ENCODE measurements around the gene FKBP2. TPM values are rescaled to one million over a fixed set of nuclear protein-coding genes. Genes with fewer than 3 reads are reported as not detected.

The FKBP2 gene
- total and polyA plus RNA-seq, 4 experiments from 2014 or later = 41.4 to 107 (median 76.3) TPM

GRCh38 chr11:64269540-64270220, 28.8 kb downstream of the FKBP2 start:
- POLR2A ChIA-PET (ENCODE audit: partially characterized antibody) = interaction anchor here (0.6 to 6.9 kb wide), 35 partner anchors 8 to 1679 kb away, joined by 3 to 289 read pairs (median 5); partner anchors contain the start of genes BAD, CATSPERZ, CCDC88B and COX8A
- Mint-ChIP-seq H3K27me3 (peaks cover 0 to 4% of the 10 kb centered on the region in 2 donors), H3K4me1 (peaks cover 9 to 36% (median 19%) of the 10 kb centered on the region in 4 donors), H3K4me3 (peak overlapping the region; percentile 93 to 100 (median 96)), H3K9me3 (peaks cover 0 to 13% (median 0%) of the 10 kb centered on the region in 8 donors), H3K36me3 (peaks cover 0 to 20% of the 10 kb centered on the region in 2 donors), H3K27ac (peak overlapping the region; percentile 98 to 100 (median 99))
- H3K27me3 ChIP-seq (ENCODE audit: insufficient read depth, low read length) = no peaks in the 10 kb centered on the region
- DNase-seq = peak; percentile 98
- no peaks in the 10 kb centered on the region for H3K9me3 ChIP-seq (ENCODE audit: control insufficient read depth in 1 of 2, low read length in 2 of 2)
- peak overlapping the region; percentile 93 to 98 for H3K4me3 ChIP-seq (ENCODE audit: low read length in 2 of 2)
- no peaks in the 10 kb centered on the region for H3K36me3 ChIP-seq (ENCODE audit: insufficient read depth, low read length)
- intact Hi-C loops (cut with micrococcal nuclease) = loop anchor here (1.0 kb wide), 9 partner anchors 16 to 84 kb away; partner anchors contain the start of genes DNAJC4, ESRRA, FKBP2 and GPR137
- H3K27ac ChIP-seq (ENCODE audit: low read depth, low read length) = peak overlapping the region; percentile 93
- CTCF ChIA-PET (ENCODE audit: partially characterized antibody) = interaction anchor here (0.7 to 6.5 kb wide), 8 partner anchors 12 to 64 kb away, joined by 3 to 92 read pairs (median 5); partner anchors contain the start of genes BAD, CATSPERZ, ESRRA and FERMT3
- H3K4me1 ChIP-seq (ENCODE audit: insufficient read depth, low read length) = peaks cover 20% of the 10 kb centered on the region

DNA sequence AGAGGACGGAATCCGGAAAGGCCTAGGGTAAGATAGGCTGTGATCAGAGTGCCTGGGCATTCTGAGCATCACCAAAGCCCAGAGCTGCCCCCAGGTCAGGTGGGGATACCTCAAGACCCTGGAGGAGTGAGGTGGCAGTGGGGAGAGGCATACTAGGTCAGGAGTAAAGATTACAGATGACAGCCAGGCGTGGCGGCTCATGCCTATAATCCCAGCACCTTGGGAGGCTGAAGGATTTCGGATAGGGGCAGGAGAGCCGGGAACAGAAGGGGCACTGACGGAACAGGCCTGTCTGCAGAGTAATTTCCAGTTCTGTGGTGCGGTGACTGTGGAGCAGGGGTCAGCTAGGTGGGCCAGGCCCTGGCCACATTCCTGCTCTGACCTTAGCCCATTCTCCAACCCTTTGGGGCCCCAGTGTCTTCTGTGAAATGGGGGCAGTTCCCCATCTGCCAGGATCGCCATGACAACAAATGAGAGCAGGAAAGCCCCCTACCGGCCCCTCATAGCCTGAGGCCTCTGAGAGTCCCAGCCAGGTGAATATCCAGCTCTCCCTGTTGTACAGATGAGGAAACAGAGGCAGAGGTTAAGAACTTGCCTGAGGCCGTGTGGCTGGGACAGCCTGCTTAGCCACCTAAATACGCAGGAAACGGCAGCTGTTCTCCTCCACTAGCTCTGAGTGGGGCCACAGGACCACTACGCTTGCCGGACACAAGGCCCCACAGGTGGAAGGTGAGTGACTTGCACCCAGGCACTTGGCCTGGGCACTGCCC, 34.3 kb downstream of the FKBP2 start:
- H3K27me3 Mint-ChIP-seq = peaks cover 0 to 1% of the 10 kb centered on the region in 2 donors
- peaks cover 9% of the 10 kb centered on the region for H3K36me3 ChIP-seq (ENCODE audit: insufficient read depth, low read length)
- H3K9me3 ChIP-seq (ENCODE audit: control insufficient read depth in 1 of 2, low read length in 2 of 2) = no peaks in the 10 kb centered on the region
- CTCF ChIA-PET (ENCODE audit: partially characterized antibody) = no interaction called here
- intact Hi-C loops (cut with micrococcal nuclease) = no loop called here
- no peak overlapping the region for H3K4me3 ChIP-seq (ENCODE audit: low read length in 2 of 2)
- H3K4me1 ChIP-seq (ENCODE audit: insufficient read depth, low read length) = peaks cover 6% of the 10 kb centered on the region
- no peak overlapping the region for H3K4me3 Mint-ChIP-seq
- peaks cover 5 to 14% (median 6%) of the 10 kb centered on the region in 4 donors for H3K4me1 Mint-ChIP-seq
- H3K27ac Mint-ChIP-seq = peak overlapping the region in 1 of 7 donors; percentile 15
- DNase-seq = no peak
- H3K27ac ChIP-seq (ENCODE audit: low read depth, low read length) = no peak overlapping the region
- POLR2A ChIA-PET (ENCODE audit: partially characterized antibody) = interaction anchor here (2.5 kb wide), 1 partner anchor 68 kb away, joined by 9 read pairs; the partner anchor contains the start of gene FERMT3
- H3K36me3 Mint-ChIP-seq = peaks cover 0 to 22% of the 10 kb centered on the region in 2 donors
- no peaks in the 10 kb centered on the region for H3K27me3 ChIP-seq (ENCODE audit: insufficient read depth, low read length)
- peaks cover 0 to 12% (median 0%) of the 10 kb centered on the region in 8 donors for H3K9me3 Mint-ChIP-seq

DNA sequence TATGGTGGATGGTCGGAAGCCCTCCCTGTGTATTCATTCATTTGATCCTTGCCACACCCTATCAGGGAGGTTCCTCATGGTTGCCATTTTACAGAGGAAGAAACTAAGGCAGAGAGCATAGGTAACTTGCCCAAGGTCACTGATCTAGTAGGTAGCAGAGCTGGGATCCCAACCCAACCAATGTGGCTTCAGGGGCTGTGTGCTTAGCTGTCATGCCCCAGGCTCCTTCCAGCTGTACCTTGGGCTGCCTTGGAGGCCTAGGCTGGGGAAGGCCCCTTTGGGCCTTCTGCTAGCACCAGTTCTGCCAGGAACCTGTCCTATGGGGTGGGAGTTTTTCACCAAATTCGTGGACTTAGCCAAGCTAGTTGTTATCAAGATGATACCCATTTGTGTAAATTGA, 34.9 kb downstream of the FKBP2 start:
- H3K4me1 ChIP-seq (ENCODE audit: insufficient read depth, low read length) = peaks cover 6% of the 10 kb centered on the region
- intact Hi-C loops (cut with micrococcal nuclease) = no loop called here
- no peak overlapping the region for H3K27ac ChIP-seq (ENCODE audit: low read depth, low read length)
- CTCF ChIA-PET (ENCODE audit: partially characterized antibody) = no interaction called here
- Mint-ChIP-seq H3K27me3 (no peaks in the 10 kb centered on the region), H3K27ac (peak overlapping the region in 1 of 7 donors; percentile 79), H3K4me1 (peaks cover 4 to 11% (median 5%) of the 10 kb centered on the region in 4 donors), H3K9me3 (peaks cover 0 to 6% (median 0%) of the 10 kb centered on the region in 8 donors), H3K4me3 (no peak overlapping the region), H3K36me3 (peaks cover 0 to 18% of the 10 kb centered on the region in 2 donors)
- POLR2A ChIA-PET (ENCODE audit: partially characterized antibody) = interaction anchor here (1.3 to 2.5 kb wide), 2 partner anchors 9 to 69 kb away, joined by 3 to 9 read pairs; partner anchors contain the start of genes BAD and FERMT3
- DNase-seq = no peak
- peaks cover 9% of the 10 kb centered on the region for H3K36me3 ChIP-seq (ENCODE audit: insufficient read depth, low read length)
- no peak overlapping the region for H3K4me3 ChIP-seq (ENCODE audit: low read length in 2 of 2)
- H3K27me3 ChIP-seq (ENCODE audit: insufficient read depth, low read length) = no peaks in the 10 kb centered on the region
- H3K9me3 ChIP-seq (ENCODE audit: control insufficient read depth in 1 of 2, low read length in 2 of 2) = no peaks in the 10 kb centered on the region

DNA sequence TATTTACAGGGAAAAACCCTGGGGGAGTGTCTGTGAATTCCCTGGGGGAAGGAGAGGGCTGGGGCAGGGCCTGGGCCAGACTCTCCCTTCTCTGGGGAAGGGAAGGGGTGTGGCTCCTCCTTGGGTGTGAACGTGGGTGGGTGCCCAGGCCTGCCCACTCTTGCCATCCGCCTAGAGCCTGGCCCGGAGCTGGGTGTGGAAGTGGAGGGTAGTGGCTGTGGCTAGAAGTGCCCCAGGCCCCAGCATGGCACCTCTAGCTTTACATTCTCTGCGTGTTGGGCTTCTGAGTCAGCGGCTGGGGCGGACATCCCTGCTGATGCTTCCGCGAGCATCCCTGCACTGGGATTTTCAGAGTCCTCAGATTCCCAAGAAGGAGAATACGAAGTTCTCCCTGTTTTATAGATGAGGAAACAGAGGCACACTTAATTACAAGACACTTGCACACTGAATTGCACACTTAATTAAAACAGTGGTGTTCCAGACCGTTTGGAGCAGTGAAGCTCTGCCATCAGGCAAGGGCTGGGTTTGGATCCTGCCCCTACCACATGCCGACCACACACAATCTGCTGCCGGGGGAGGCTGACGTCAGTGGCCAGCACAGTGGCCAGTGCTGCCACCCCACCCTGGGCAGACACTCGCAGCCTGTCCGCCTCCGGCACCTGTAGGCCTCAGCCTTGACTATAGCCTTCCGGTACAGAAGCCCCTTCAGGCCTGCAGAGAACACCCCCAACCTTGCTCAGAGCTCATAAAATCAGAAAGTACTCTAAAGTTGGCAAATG, 35.9 kb downstream of the FKBP2 start:
- Mint-ChIP-seq H3K27ac (no peak overlapping the region), H3K4me1 (peaks cover 3 to 9% (median 5%) of the 10 kb centered on the region in 4 donors), H3K4me3 (no peak overlapping the region), H3K27me3 (no peaks in the 10 kb centered on the region), H3K9me3 (no peaks in the 10 kb centered on the region), H3K36me3 (peaks cover 0 to 18% of the 10 kb centered on the region in 2 donors)
- Histone ChIP-seq H3K4me3 (ENCODE audit: low read length in 2 of 2) (no peak overlapping the region), H3K4me1 (ENCODE audit: insufficient read depth, low read length) (peaks cover 3% of the 10 kb centered on the region), H3K36me3 (ENCODE audit: insufficient read depth, low read length) (peaks cover 9% of the 10 kb centered on the region), H3K27me3 (ENCODE audit: insufficient read depth, low read length) (no peaks in the 10 kb centered on the region), H3K9me3 (ENCODE audit: control insufficient read depth in 1 of 2, low read length in 2 of 2) (no peaks in the 10 kb centered on the region), H3K27ac (ENCODE audit: low read depth, low read length) (no peak overlapping the region)
- intact Hi-C loops (cut with micrococcal nuclease) = no loop called here
- CTCF ChIA-PET (ENCODE audit: partially characterized antibody) = interaction anchor here (0.9 to 2.6 kb wide), 3 partner anchors 24 to 72 kb away, joined by 3 to 10 read pairs (median 4); partner anchors contain the start of genes PRDX5 and TRMT112
- POLR2A ChIA-PET (ENCODE audit: partially characterized antibody) = interaction anchor here (1.3 to 2.5 kb wide), 3 partner anchors 8 to 70 kb away, joined by 3 to 9 read pairs (median 4); partner anchors contain the start of genes BAD and FERMT3
- no peak for DNase-seq

DNA sequence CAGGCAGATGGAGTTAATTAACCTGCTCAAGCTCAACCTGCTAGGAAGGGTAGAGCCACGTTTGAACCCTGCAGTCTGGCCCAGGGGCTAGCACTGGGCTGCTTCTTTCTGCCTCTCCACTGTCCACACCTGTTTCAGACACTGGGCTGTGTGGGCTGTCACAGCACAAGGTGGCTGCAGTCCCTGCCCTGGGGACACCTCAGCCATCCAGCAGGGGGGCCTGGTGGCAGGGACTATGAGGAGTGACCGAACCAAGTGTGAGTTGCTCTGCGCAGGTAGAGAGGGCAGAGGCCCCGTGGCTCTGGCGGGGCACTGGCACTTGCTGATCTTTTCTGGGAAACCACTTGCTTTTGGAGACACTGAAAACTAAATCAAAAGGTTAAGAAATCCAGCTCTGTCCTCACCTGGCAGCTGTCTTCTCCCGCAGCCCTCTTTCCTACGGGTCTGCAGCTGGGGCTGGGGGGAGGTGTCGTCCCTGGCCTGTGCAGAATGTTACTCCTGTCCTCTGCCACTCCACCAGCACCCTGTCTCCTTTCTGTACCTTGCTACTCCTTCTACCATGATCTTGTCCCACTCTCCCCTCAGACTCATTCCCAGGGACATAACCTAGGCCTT, 37.8 kb downstream of the FKBP2 start:
- peaks cover 0 to 19% of the 10 kb centered on the region in 2 donors for H3K36me3 Mint-ChIP-seq
- Histone ChIP-seq H3K27ac (ENCODE audit: low read depth, low read length) (no peak overlapping the region), H3K36me3 (ENCODE audit: insufficient read depth, low read length) (peaks cover 9% of the 10 kb centered on the region), H3K9me3 (ENCODE audit: control insufficient read depth in 1 of 2, low read length in 2 of 2) (no peaks in the 10 kb centered on the region), H3K4me3 (ENCODE audit: low read length in 2 of 2) (no peak overlapping the region), H3K27me3 (ENCODE audit: insufficient read depth, low read length) (no peaks in the 10 kb centered on the region), H3K4me1 (ENCODE audit: insufficient read depth, low read length) (peaks cover 9% of the 10 kb centered on the region)
- H3K27ac Mint-ChIP-seq = peak overlapping the region in 1 of 7 donors; percentile 52
- intact Hi-C loops (cut with micrococcal nuclease) = no loop called here
- H3K4me1 Mint-ChIP-seq = peaks cover 4 to 17% (median 12%) of the 10 kb centered on the region in 4 donors
- ChIA-PET POLR2A (ENCODE audit: partially characterized antibody) (interaction anchor here (2.6 kb wide), 1 partner anchor 8 kb away, joined by 9 read pairs; no protein-coding TSS in a partner anchor), CTCF (ENCODE audit: partially characterized antibody) (interaction anchor here (1.4 to 2.6 kb wide), 3 partner anchors 23 to 39 kb away, joined by 3 to 10 read pairs (median 4); partner anchors contain the start of genes PRDX5 and TRMT112)
- no peaks in the 10 kb centered on the region for H3K27me3 Mint-ChIP-seq
- H3K4me3 Mint-ChIP-seq = no peak overlapping the region
- no peak for DNase-seq
- H3K9me3 Mint-ChIP-seq = no peaks in the 10 kb centered on the region

Data from CD4-positive, alpha-beta memory T cell (primary cell).